H9 (cell line): ENCODE results near the gene ARID3A. TPM values are rescaled to one million over a fixed set of nuclear protein-coding genes. Genes with fewer than 3 reads are reported as not detected.

Experiments used
- DNase-seq: peaks from one replicate; pipeline ENCODE4 v3.0.0-alpha.2; 2017
- H2AFZ ChIP-seq: one replicate; pipeline ENCODE4 v1.6.1; 2013; ENCODE audit warnings: mild to moderate bottlenecking, low read length, control low read depth, moderate library complexity
- H2AK5ac ChIP-seq: 2 replicates; pipeline ENCODE4 v1.6.1; 2013; ENCODE audit warnings: low read length, control low read depth, mixed read lengths; ENCODE audit not compliant: insufficient read length
- H2BK120ac ChIP-seq: one replicate; pipeline ENCODE4 v1.6.1; 2013; ENCODE audit warnings: low read depth, mild to moderate bottlenecking, low read length, control low read depth, inconsistent platforms; ENCODE audit not compliant: poor library complexity, severe bottlenecking
- H2BK12ac ChIP-seq: 2 replicates; pipeline ENCODE4 v1.6.1; 2013; ENCODE audit warnings: low read length, control low read depth, mixed read lengths, low read depth; ENCODE audit not compliant: insufficient read length
- H2BK15ac ChIP-seq: 2 replicates; pipeline ENCODE4 v1.6.1; 2013; ENCODE audit warnings: low read depth, low read length, control low read depth
- H2BK20ac ChIP-seq: one replicate; pipeline ENCODE4 v1.6.1; 2013; ENCODE audit warnings: low read depth, mild to moderate bottlenecking, low read length, control low read depth, inconsistent platforms; ENCODE audit not compliant: poor library complexity, severe bottlenecking
- H2BK5ac ChIP-seq: 2 replicates; pipeline ENCODE4 v1.6.1; 2013; ENCODE audit warnings: low read length, control low read depth, mixed read lengths; ENCODE audit not compliant: insufficient read length
- H3K14ac ChIP-seq: 2 replicates; pipeline ENCODE4 v1.6.1; 2013; ENCODE audit warnings: low read length, control low read depth; ENCODE audit not compliant: insufficient read depth
- H3K18ac ChIP-seq: 2 replicates; pipeline ENCODE4 v1.6.1; 2013; ENCODE audit warnings: low read depth, mild to moderate bottlenecking, mixed read lengths, low read length, control low read depth; ENCODE audit not compliant: insufficient read length
- H3K23ac ChIP-seq: 2 replicates; pipeline ENCODE4 v1.6.1; 2013; ENCODE audit warnings: low read length, control low read depth, mixed read lengths, low read depth; ENCODE audit not compliant: insufficient read length
- H3K23me2 ChIP-seq: 2 replicates; pipeline ENCODE4 v1.6.1; 2013; ENCODE audit warnings: low read depth, mild to moderate bottlenecking, mixed read lengths, low read length, control low read depth; ENCODE audit not compliant: insufficient read length, poor library complexity, severe bottlenecking
- H3K27ac ChIP-seq: 2 replicates; pipeline ENCODE4 v1.5.1; 2013; ENCODE audit warnings: low read length, control low read depth, mixed read lengths, low read depth; ENCODE audit not compliant: insufficient read length
- H3K27me3 ChIP-seq: 2 replicates; pipeline ENCODE4 v1.6.1; 2013; ENCODE audit warnings: low read length, control low read depth, inconsistent platforms; ENCODE audit not compliant: insufficient read depth
- H3K4ac ChIP-seq: 2 replicates; pipeline ENCODE4 v1.6.1; 2013; ENCODE audit warnings: low read depth, mild to moderate bottlenecking, control low read depth, inconsistent platforms, low read length, moderate library complexity
- H3K4me1 ChIP-seq: 2 replicates; pipeline ENCODE4 v1.6.1; 2013; ENCODE audit warnings: low read length, control low read depth, inconsistent platforms; ENCODE audit not compliant: insufficient read depth
- H3K4me2 ChIP-seq: 2 replicates; pipeline ENCODE4 v1.6.1; 2013; ENCODE audit warnings: low read length, control low read depth, mixed read lengths; ENCODE audit not compliant: insufficient read length, insufficient read depth
- H3K56ac ChIP-seq: 2 replicates; pipeline ENCODE4 v1.6.1; 2013; ENCODE audit warnings: low read depth, mild to moderate bottlenecking, mixed read lengths, low read length, control low read depth; ENCODE audit not compliant: insufficient read length
- H3K79me1 ChIP-seq: 2 replicates; pipeline ENCODE4 v1.6.1; 2013; ENCODE audit warnings: low read depth, mild to moderate bottlenecking, moderate library complexity, low read length, control low read depth, inconsistent platforms; ENCODE audit not compliant: insufficient read depth, poor library complexity, severe bottlenecking
- H3K79me2 ChIP-seq: 2 replicates; pipeline ENCODE4 v1.6.1; 2013; ENCODE audit warnings: low read length, control low read depth, inconsistent platforms; ENCODE audit not compliant: insufficient read depth
- H3K9ac ChIP-seq: 2 replicates; pipeline ENCODE4 v1.6.1; 2013; ENCODE audit warnings: low read length, control low read depth, mixed read lengths; ENCODE audit not compliant: insufficient read length; ENCODE audit errors: extremely low read depth
- H3K9me3 ChIP-seq: one replicate; pipeline ENCODE4 v1.6.1; 2013; ENCODE audit warnings: low read depth, low read length, inconsistent platforms; ENCODE audit not compliant: control insufficient read depth
- H3T11ph ChIP-seq: one replicate; pipeline ENCODE4 v1.6.1; 2013; ENCODE audit warnings: mild to moderate bottlenecking, low read length, control low read depth, inconsistent platforms
- H4K20me1 ChIP-seq: one replicate; pipeline ENCODE4 v1.6.1; 2013; ENCODE audit not compliant: control insufficient read depth, insufficient read length, insufficient read depth
- H4K5ac ChIP-seq: 2 replicates; pipeline ENCODE4 v1.6.1; 2013; ENCODE audit warnings: low read depth, mild to moderate bottlenecking, mixed read lengths, low read length, control low read depth; ENCODE audit not compliant: insufficient read length
- H4K8ac ChIP-seq: replicated peaks from 2 replicates; pipeline ENCODE4 v1.6.1; 2013; ENCODE audit warnings: low read length, control low read depth, mixed read lengths, low read depth; ENCODE audit not compliant: insufficient read length
- H4K91ac ChIP-seq: 2 replicates; pipeline ENCODE4 v1.6.1; 2013; ENCODE audit warnings: low read depth, mild to moderate bottlenecking, moderate library complexity, mixed read lengths, low read length, control low read depth; ENCODE audit not compliant: insufficient read length
- H3K27ac Mint-ChIP-seq, 3 experiments: 2 replicates in 2 of 3; 3 replicates in 1 of 3; pipeline ENCODE4 v1.8.0; 2020 to 2021; ENCODE audit warnings: mixed read lengths in 3 of 3, mild to moderate bottlenecking in 1 of 3, moderate library complexity in 1 of 3
- H3K27me3 Mint-ChIP-seq: 2 replicates; pipeline ENCODE4 v1.8.0; 2021; ENCODE audit warnings: low read depth, mild to moderate bottlenecking, moderate library complexity, mixed read lengths
- H3K36me3 Mint-ChIP-seq, 3 experiments: 2 replicates in 2 of 3; 3 replicates in 1 of 3; pipeline ENCODE4 v1.8.0; 2020 to 2021; ENCODE audit warnings: low read depth in 3 of 3, mixed read lengths in 3 of 3; ENCODE audit not compliant: insufficient read depth in 1 of 3
- H3K4me1 Mint-ChIP-seq, 2 experiments: 2 replicates each; pipeline ENCODE4 v1.8.0; 2020; ENCODE audit warnings: mixed read lengths in 2 of 2
- H3K4me3 Mint-ChIP-seq, 2 experiments: 2 replicates in 1 of 2; 3 replicates in 1 of 2; pipeline ENCODE4 v1.8.0; 2020 to 2021; ENCODE audit warnings: mild to moderate bottlenecking in 2 of 2, mixed read lengths in 2 of 2, moderate library complexity in 1 of 2
- H3K9me3 Mint-ChIP-seq, 2 experiments: 2 replicates in 1 of 2; 3 replicates in 1 of 2; pipeline ENCODE4 v1.8.0; 2020; ENCODE audit warnings: mild to moderate bottlenecking in 2 of 2, mixed read lengths in 2 of 2, moderate library complexity in 1 of 2
- CTCF ChIP-seq: fragments of 200-600 bp; sonication (generic); conservative IDR thresholded peaks from 3 replicates; pipeline ENCODE4 v1.8.0; 2021; ENCODE audit warnings: antibody characterized with exemption, mild to moderate bottlenecking
- WGBS: extraction: QIAGEN DNeasy Blood & Tissue Kit; methylation state at CpG from one replicate; pipeline ENCODE4 v1.1.7; 2013; ENCODE audit warnings: missing lambda C conversion rate, low lambda C conversion rate, mixed read lengths; ENCODE audit not compliant: insufficient read length; ENCODE audit errors: extremely low coverage; 5-methylcytosine and 5-hydroxymethylcytosine counted together
- total RNA-seq: library from RNA; stranded (reverse); gene quantifications from 2 replicates; pipeline ENCODE4 v1.2.1, GENCODE V29; 2021

Gene ARID3A
- total RNA-seq, 1 experiment from 2014 or later = 98.3 TPM

GRCh38 chr19:1006711-1007398 is 81.0 kb downstream of the ARID3A start:
- H3K79me1 ChIP-seq = no peaks in the 10 kb centered on the region
- H3K27me3 Mint-ChIP-seq = peaks cover 8% of the 10 kb centered on the region
- H3K27ac Mint-ChIP-seq = peak overlapping the region in 2 of 3 experiments; percentile 39 to 59; a peak in 2 of 7 replicates

More at GRCh38 chr19:1006711-1007398, 81.0 kb downstream of the ARID3A start:
- Histone ChIP-seq H4K8ac (no peak overlapping the region), H3K4ac (no peak overlapping the region), H4K5ac (no peak overlapping the region), H3K4me2 (no peak overlapping the region), H3K9ac (no peak overlapping the region), H3K23ac (no peak overlapping the region), H3K18ac (no peak overlapping the region), H3K23me2 (no peaks in the 10 kb centered on the region), H3K9me3 (no peaks in the 10 kb centered on the region), H3K56ac (no peak overlapping the region), H2BK15ac (no peak overlapping the region), H2BK5ac (no peak overlapping the region), H3K14ac (no peak overlapping the region), H3K27ac (no peak overlapping the region), H3K79me2 (0 out of 2 replicates have a peak, but pooled peaks cover 2% of the 10 kb centered on the region), H3K27me3 (no peaks in the 10 kb centered on the region), H2BK120ac (no peak overlapping the region), H2BK12ac (no peak overlapping the region), H3K4me1 (no peaks in the 10 kb centered on the region), H4K20me1 (no peaks in the 10 kb centered on the region), H4K91ac (no peak overlapping the region), H2BK20ac (no peak overlapping the region), H2AK5ac (no peak overlapping the region), H2AFZ (no peak overlapping the region), H3T11ph (no peak overlapping the region)
- DNase-seq = no peak
- no CpG with 5 or more reads among the region's 27 CpGs for WGBS
- Mint-ChIP-seq H3K4me3 (no peak overlapping the region), H3K4me1 (no peaks in the 10 kb centered on the region), H3K36me3 (peaks cover 0 to 20% (median 18%) of the 10 kb centered on the region in 3 experiments; a peak in 5 of 7 replicates), H3K9me3 (no peaks in the 10 kb centered on the region)
- TF ChIP-seq CTCF = no peak
